LHCN-M2 (cell line): ENCODE data around the gene ARSI. TPM values are rescaled to one million over a fixed set of nuclear protein-coding genes. Genes with fewer than 3 reads are reported as not detected.

Source experiments
- DNase-seq: peaks from one replicate; pipeline ENCODE4 v3.0.0-alpha.2; 2012; ENCODE audit warnings: low read depth
- total RNA-seq: library from RNA; depleted of rRNA; stranded (reverse); fragments of >200 nt; gene quantifications from 2 replicates; pipeline ENCODE4 v1.2.3, GENCODE V29; 2014

Gene ARSI
- total RNA-seq, 1 experiment from 2014 or later: 6.2 TPM

DNA sequence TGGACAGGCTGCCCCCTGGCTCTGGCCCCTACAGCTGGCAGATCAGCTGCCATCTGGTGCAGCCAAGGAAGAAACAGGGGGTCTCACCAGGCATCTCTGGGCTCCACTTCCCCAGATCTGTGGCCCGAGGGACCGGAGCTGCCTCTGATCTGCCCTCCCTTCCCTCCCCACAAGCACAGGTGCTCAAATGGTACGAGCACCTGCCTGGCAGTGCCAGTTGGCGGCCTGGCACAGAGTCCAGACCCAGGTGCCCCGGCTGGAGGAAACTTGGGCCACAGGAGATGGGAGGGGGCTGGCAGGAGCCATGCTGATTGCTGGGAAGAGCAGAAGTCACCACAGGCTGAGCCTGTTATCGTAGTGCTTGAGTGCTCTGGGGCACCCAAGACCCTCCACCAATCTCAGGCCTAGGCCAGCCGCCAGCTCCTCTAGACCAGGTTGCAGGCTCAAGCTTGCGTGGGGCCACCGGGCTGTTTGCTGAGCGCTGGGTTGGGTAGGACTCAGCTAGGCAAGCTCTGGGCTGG lies 8.1 kb downstream of the ARSI start:
- DNase-seq: no peak

DNA sequence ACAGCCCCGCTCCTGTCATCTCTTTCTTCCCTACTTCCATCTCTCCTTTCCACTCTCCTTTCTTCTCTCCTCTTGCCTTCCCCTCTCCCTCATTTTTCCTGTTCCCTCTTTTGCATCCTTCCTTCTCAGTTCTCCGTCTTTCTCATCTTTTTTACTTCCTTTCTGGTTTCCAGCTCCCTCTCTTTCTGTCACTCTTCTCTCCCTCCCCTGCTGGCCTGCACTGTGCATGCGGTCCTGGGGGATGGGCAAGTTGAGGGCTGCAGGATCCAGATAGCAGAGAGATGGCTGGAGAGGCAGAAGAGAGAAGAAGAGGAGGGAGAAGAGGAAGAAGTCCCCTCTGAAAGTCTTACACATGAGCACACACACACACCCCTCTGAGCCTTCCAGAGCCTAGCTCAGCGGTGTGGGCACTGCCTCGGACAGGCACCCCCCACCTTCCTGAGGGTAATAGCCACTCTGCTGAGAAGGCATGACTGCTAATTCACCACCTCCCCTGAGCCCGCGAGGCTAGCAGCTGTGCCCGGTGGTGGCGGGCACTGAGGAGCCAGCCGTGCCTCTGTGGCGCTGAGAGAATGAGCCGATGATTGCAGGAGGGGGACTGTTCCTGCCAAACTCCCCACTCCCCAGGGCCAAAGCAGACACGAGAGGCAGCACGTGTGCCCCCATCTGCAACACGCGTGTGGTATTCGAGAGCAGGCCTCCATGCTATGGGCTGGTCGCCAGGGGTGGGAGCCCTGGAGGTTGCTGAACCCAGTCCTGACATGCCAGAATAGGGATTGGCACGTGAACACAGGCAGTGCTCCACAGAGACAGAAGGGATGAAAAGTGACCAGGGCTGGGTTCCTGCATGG lies 9.4 kb downstream of the ARSI start:
- DNase-seq: no peak

DNA sequence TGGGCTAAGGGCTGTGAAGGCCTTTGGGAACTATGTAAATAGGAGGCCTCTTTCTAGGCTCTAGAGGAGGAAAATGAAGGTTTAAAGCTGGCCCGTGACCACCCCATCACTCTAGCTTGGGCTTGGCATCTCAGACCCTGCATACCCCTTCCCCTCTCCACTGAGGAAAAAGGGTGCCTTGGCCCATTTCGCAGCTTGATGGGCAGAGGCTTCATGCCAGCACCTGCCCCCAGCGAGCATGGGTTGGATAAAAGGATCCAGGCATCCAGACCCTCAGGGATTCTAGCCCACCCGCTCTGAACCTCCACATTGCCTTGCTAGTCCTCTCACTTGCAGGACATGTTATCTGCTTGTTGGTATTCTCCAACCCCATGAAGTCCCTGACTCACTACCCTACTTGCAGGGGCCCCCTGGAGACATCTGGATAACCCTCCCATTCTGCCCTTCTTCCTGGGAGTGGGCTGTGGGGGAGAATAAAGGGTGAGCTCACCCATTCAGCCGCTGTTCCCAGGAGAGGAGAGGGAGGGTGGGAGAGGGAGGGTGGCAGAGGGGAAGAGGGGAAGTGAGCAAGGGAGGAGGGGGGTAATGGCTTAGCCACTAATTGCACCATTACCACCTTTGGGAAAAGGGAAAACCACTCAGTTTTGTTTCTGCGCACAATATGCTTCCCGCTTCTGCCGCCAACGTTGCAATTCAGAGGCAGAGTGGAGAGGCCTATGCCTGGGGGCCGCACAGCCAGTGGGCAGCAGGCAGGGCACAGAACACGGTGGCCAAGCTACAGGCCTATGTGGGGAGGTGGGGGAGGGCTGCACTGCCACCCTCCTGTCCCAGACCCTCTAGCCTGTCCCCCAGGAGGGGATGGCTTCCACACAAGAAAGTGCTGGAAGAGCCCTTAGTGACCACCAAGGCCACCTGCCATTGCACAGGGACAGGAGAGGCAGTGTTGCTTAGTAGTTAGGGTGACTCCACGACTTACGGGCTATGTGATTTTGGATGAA lies 11.0 kb downstream of the ARSI start:
- no peak for DNase-seq

DNA sequence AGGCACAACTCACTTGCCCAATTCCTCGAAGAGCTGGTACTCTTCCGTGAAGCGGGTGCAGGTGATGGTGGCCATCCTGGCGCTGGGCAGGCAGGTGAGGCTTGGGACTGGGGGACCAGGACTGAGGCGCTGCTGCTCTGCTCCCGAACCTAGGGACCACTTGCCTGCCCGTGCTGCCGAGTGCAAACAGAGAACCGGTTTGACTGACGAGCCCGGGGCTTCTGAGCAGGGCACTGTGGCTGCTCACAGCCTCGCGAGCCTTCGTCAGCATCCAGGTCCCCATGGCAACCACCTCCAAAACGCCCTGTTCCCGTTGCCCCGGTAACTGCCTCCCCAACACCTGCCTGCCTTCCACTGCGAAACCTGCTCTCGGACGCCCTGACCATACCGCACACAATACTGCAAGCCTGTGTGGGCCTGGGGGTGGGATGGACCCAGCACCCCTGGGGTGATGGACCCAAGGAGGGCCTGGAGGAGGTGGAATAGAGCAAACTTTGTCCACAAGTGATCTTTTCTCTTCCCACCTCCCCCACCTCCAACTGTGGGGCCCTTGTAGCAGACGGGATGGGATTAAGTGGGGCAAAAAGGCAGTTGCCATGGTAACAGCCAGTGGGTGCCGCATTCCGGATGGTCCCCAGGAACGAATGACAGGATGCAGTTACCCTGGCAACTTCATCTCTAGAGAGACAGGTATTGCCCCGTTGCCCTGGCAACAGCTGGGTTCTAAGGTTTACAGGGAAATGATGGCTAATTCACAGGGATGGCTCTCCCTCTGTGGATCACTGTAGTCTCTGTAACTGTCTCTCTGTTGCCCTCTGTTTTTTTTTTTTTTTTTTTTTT lies 12.9 kb downstream of the ARSI start, which contains the start of gene CAMK2A:
Gene CAMK2A, minus strand, starts transcription at position 223 of the 840 bp plus-strand sequence. Its CDS starts 148 bp downstream, at position 75.
- DNase-seq: no peak

DNA sequence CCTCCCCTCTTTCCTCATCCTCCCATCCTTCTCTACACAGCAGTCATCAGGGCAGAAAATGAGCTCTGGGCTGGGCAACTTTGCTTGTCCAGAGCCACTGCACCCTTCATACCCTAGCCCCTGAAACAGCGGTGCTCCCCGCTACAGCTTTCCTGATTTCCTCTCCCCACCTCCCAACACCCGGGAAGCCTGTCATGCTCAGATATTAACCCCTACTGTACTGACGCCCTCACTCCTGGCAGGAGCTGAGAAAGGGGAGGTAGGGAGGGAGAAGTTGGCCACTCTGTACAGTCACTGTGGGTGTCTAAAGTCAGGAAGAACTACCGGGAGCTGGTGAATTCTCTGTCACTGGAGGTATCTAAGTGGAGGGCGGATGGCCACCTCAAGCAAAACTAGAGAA lies 13.9 kb downstream of the ARSI start:
- DNase-seq: no peak

DNA sequence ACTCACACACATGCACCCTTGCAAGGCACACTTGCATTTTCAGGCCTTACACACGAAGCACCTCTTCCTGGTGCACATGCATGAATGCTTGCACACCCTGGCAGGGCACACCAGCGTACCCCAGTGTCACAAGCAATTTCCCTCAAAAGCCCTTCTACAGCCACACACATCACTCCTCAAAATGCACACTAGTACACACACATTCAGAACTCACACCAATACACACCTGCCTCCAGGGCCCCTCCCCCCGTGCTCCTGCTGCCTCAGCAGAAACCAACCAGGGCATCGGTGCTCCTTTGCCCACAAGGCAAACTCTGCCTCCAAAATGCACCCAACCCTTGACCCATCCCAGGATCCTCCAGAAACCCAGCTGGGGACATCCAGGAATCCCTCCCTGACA lies 14.3 kb downstream of the ARSI start:
- no peak for DNase-seq

DNA sequence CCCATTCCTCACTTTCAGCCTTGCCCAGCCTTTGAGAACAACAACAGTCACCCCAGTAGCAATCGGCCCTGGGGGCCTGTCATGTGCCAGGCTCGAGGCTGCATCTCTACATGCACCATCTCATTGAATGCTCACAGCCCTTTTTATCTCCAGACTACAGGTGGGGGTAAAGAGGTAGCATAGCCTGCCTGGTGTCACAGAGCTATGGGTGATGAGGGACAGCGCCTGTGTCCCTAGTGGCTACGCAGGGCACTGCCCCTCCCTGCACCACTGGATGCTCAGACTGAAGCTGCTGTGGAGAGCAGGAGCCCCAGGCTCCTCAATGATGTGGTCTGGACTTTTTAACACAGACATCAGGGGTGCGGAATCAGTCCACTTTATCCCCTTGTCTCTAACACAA lies 15.9 kb downstream of the ARSI start:
- no peak for DNase-seq

DNA sequence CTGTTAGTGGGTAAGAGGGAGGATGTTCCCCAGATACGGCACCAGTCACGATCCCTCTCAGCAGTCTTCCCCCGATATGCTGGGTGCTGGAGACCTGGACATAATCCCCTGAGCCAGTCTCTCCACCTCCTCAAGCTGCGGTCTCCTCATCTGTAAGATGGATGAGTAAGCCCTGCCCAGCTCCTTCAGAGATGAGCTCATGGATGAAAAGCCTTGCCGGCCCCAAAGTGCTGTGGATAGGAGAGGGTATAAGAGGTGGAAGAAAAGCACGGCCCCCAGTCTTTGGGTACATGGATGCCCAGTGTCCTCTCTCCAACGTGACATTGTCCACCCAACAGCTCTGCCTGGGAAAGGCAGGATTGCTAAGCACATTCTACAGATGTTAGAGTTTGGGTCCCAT lies 17.6 kb downstream of the ARSI start:
- no peak for DNase-seq

DNA sequence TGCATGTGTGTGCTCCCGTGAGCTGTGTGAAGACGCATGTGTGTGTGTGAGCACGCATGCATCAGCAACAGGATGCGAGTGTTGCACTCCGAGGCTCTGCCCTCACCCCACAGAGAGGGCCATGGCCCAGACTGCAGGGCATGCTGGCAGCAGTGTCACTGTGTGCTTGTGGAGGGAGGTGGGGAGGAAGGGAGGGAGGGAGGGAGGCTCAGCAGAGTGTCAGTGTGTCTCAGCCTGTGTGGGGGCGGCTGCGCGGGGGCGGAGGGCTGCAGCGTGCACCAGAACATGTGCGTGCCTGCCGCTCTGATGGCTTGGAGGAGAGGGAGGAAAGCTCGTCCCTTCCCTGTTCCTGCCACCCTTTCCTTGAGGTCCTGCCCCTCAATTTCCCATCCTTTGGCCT lies 18.4 kb downstream of the ARSI start:
- DNase-seq: no peak

DNA sequence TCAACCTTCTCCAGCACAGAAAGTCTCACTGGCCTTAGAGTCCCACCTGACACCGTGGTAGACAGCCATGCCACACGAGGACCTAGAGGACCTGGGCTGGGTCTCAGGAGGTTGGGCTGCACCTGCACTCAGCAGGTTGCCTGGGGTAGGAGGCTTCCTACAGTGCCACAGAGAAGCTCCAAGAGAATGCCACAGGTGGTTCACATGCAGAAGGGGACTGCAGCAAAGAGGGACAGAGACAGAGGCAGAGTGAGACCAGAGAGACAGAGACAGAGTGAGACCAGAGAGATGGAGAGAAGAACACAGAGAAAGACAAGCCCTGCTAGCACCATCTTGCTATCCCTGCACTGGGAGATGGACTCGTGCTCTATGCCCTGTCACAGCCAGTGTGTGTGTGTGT lies 18.8 kb downstream of the ARSI start:
- DNase-seq: no peak

DNA sequence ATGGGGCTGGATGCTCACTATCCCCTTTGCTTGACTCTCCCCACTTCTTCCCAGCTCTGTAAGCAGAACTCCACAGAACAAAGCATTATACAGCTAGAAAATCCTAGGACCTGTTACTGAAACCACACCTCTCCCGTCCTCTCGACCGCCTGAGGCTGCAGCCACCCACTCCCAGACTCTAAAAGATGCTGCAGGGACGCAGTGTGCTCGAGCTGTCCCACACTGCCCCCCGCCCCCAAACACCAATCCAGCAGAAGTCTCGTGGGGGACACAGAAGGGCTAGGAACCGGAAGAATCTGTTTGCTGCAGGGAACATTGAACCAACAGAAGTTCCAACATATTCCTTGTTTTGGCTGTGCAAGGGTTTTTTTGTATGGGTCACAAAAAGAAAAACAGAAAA lies 20.7 kb downstream of the ARSI start:
- DNase-seq: no peak

DNA sequence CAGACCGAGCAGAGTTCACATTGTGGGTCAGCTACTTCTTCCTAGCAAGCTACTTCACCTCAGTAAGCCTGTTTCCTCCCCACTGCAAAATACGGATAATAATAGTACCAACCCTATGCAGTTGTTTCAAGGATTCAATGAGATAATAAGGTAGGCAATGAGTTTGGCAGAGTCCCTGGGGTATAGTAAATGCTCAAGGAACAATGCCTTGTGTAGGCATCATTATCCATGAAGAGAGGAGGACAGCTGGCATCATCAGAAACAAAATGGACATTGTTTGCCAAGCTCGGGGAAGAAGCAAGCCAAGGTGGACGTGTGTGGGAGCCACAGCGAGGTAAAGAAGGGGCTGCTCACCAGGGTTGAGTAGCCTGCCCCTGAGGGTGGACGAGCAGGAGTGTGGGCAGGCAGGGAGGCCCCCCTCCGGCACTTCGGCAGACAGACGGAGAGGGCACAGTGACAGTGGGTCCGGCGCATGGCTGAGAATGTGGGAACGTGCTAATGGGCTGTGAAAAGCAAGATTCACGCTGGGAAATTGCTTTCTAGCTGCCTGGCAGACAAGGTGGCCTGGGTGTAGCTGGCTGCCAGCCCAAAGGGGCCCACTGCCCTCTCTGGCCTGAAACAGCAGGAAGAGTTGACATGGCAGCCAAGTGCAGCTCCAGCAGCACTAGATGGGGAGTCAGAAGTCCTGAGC lies 23.2 kb downstream of the ARSI start:
- no peak for DNase-seq

DNA sequence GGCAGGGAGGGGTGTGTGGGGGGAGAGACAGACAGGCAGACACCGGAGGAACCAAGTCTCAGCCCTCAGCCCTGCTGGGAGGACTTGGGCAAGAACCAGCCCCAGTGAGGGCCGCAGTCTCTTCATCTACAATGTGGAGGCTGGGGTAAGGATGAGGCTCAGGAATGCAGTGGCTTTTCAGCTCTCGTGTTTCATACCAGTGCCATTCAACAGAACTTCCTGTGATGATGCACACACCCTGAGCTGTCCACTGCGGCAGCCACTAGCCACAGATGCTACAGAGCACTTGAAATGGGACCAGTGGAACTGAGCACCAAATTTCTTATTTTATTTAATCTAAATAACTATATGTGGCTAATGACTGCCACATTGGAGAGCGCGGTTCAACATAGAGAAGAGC lies 23.8 kb downstream of the ARSI start:
- DNase-seq: peak; percentile 63

DNA sequence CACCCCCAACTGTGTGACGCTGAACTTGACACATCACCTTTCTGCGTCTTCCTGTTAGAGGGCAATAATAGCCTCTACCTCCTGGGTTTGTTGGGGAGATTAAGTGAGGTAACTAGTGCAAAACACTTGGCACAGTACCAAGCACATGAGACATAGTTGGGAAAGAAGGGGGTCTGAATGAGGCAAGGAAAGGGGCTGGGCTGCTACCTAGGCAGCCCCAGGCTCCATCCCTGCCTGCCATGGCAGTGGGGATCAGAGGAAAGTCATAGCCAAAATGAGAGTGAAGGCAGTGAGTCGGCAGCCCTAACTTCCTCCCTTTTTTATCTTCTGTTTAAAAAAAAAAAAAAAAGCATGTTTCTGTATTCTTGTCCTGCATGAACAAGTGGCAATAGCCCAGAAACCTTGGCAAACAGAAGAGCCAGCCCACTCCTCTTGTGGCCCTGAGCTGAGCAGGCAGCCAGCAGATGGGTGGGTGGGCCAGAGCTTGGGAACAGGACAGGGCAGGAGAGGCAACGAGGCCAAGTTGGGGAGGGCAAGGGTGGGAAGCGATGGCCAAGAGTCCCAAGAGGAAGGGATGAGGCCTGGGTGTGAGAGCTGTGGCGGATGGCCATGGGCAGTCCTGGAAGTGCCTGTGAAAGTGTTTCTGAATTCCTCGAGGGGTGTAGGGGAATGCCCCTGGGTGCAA lies 24.5 kb downstream of the ARSI start:
- no peak for DNase-seq

DNA sequence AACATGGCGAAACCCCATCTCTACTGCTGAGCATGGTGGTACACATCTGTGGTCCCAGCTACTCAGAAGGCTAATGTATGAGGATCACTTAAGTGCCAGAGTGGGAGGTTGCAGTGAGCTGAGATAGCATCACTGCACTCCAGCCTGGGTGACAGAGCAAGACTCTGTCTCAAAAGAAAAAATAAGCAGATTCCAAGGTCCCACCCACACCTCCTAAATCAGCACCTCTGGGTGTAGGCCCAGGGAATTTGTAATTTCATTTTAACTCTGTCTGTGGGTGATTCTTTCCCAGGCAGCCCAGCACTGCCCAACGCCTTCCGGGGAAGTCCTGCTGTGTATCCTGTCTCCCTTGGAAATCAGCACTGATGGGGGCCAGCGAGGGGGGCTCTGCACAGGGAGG lies 25.7 kb downstream of the ARSI start:
- DNase-seq: no peak

DNA sequence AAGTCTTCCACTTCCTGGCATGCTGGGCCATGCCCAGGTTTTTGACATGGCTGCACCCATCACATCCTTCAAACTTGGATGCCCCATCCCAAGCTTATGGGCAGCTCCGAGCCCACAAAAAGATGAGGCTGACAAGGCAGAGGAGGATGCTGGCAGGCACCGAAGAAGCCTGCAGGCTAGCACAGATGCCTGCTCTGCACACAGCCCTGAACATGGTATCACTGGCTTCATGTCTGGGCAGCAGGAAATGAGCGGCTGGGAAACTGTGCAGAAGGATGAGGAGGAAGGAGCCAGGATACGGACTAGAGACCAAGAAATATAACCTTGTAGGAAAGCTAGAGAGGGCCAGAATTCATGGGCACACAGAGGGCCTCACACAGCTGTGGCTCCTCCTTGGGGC lies 27.9 kb downstream of the ARSI start:
- DNase-seq: no peak

DNA sequence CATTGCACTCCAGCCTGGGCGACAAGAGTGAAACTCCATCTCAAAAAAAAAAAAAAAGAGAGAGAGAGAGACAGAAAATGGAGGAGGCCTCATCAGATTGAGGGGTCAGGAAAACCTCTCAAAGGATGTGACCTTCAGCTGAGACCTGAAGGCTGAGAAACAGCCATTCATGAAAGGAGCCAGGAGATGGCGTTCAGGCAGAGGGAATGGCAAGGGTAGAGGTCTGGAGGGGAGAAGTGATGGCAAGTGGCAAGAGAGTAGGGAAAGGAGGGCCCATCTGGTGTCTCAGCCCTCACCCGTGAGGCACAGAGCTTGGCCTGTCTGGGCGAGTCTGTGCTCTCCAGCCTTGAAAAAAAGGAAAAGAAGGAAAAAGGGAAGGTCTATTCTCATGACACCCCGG lies 30.2 kb downstream of the ARSI start:
- peak; percentile 66 for DNase-seq

DNA sequence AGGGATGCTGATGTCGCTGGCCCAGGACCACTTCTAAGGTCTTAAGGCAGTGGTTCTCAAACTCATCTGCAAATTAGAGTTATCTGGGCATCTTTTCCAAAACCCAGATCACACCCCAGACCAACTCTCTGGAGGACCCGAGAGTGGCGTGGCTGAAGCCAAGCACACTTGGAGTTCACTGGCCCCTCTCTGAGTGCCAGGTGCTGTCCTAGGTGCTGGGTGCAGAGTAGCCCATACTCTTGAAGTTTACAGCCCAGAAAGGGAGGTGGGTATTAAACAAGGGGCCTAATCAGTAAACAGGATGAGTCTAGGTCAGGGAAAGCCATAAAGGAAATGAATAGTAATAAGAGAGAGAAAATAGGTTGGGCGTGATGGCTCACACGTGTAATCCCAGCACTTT lies 30.8 kb downstream of the ARSI start:
- no peak for DNase-seq

DNA sequence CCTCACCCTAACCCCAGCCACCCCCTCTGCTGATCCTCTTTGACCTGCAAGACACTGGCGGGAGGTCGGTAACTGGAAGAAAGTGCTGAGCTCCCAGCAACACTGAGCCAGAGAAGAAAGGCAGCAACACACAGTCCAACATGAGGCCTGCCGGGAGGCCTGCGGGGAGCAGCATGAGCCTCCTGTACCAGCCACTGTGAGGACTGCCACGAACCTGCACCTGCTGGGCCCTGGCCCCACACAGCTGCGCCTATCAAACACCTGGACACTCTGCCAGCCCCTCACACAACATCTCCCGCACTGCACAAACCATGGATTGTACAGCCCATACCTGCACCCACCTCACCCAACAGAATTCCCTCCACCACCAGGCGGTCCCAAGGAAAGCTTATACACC lies 31.4 kb downstream of the ARSI start:
- no peak for DNase-seq
